HepG2 (cell line): ENCODE results near the gene SLC38A3. TPM values are rescaled to one million over a fixed set of nuclear protein-coding genes. Genes with fewer than 3 reads are reported as not detected.
A peak's percentile ranks its signal among the peaks of the same experiment; 100 is the strongest.

Source experiments
- CEBPB ChIP-seq: IDR thresholded peaks from 2 replicates; pipeline ENCODE4 v1.6.1; 2011; ENCODE audit warnings: low read depth, low read length, improper control_type of control experiment, borderline replicate concordance
- HOXA9 ChIP-seq: sonication (generic); formaldehyde crosslinking; IDR thresholded peaks from 2 replicates; pipeline ENCODE4 v1.8.1; 2022; ENCODE audit warnings: missing genetic modification reagents, mild to moderate bottlenecking, moderate library complexity, borderline replicate concordance
- MXI1 ChIP-seq: IDR thresholded peaks from 3 replicates; pipeline ENCODE4 v1.6.1; 2012; ENCODE audit warnings: low read depth, low read length, inconsistent platforms, borderline replicate concordance
- NKX3-1 ChIP-seq: sonication (generic); formaldehyde crosslinking; IDR thresholded peaks from 2 replicates; pipeline ENCODE4 v1.5.0; 2020; ENCODE audit warnings: missing genetic modification reagents
- PHF20 ChIP-seq: sonication (generic); formaldehyde crosslinking; IDR thresholded peaks from 2 replicates; pipeline ENCODE4 v1.5.0; 2020; ENCODE audit warnings: mild to moderate bottlenecking, missing genetic modification reagents
- RNF2 ChIP-seq: fragments of 450-650 bp; conservative IDR thresholded peaks from 2 replicates; pipeline ENCODE4 v1.6.1; 2016; ENCODE audit warnings: low read depth
- SALL1 ChIP-seq: sonication (generic); formaldehyde crosslinking; IDR thresholded peaks from 2 replicates; pipeline ENCODE4 v1.8.0; 2022; ENCODE audit warnings: mild to moderate bottlenecking, missing genetic modification reagents
- SMAD3 ChIP-seq: sonication (generic); formaldehyde crosslinking; IDR thresholded peaks from 2 replicates; pipeline ENCODE4 v1.4.0; 2020; ENCODE audit warnings: missing genetic modification reagents
- SP1 ChIP-seq, 2 experiments: fragments of 450-650 bp in 1 of 2; sonication (generic) in 1 of 2; formaldehyde crosslinking in 1 of 2; IDR thresholded peaks; 2 replicates each; pipeline versions ENCODE4 v1.4.0 to v1.6.1; 2016 to 2020; ENCODE audit warnings: missing genetic modification reagents in 1 of 2
- U2AF2 ChIP-seq: fragments of 200-400 bp; formaldehyde crosslinking; IDR thresholded peaks from 2 replicates; pipeline ENCODE4 v1.6.1; 2017; ENCODE audit warnings: low read depth, mild to moderate bottlenecking, low read length
- ZKSCAN1 ChIP-seq: fragments of 150-350 bp; IDR thresholded peaks from 2 replicates; pipeline ENCODE4 v1.6.1; 2014; ENCODE audit warnings: low read length
- ZNF446 ChIP-seq: sonication (generic); formaldehyde crosslinking; IDR thresholded peaks from 2 replicates; pipeline ENCODE4 v1.5.0; 2020; ENCODE audit warnings: mild to moderate bottlenecking, missing genetic modification reagents
- ZNF644 ChIP-seq: IDR thresholded peaks from 2 replicates; pipeline ENCODE4 v1.6.1; 2016; ENCODE audit warnings: low read depth
- ZNF678 ChIP-seq: sonication (generic); formaldehyde crosslinking; IDR thresholded peaks from 2 replicates; pipeline ENCODE4 v1.4.0; 2020; ENCODE audit warnings: mild to moderate bottlenecking, missing genetic modification reagents
- ZNF737 ChIP-seq: sonication (generic); formaldehyde crosslinking; IDR thresholded peaks from 2 replicates; pipeline ENCODE4 v1.5.0; 2020; ENCODE audit warnings: missing genetic modification reagents, mild to moderate bottlenecking, borderline replicate concordance
- polyA plus RNA-seq, 8 experiments: library from polyadenylated mRNA; depleted of rRNA in 3 of 8; stranded (reverse) in 7 of 8; unstranded in 1 of 8; fragments of >200 nt; fragmentation: Illumina TruSeq in 4 of 8; extraction: Trizol in 4 of 8; gene quantifications; 2 replicates each; pipeline versions ENCODE4 v1.2.1 to v1.2.3, GENCODE V29; 2011 to 2016; ENCODE audit warnings: low read depth in 4 of 8, missing spikeins in 1 of 8, mixed read lengths in 1 of 8; ENCODE audit not compliant: insufficient read depth in 1 of 8
- total RNA-seq, 5 experiments: library from RNA; depleted of rRNA; stranded (reverse); fragments of >200 nt; fragmentation: Illumina TruSeq; extraction: Trizol; gene quantifications; 2 replicates each; pipeline ENCODE4 v1.2.3, GENCODE V29; 2016; ENCODE audit warnings: low read depth in 1 of 5
- TF ChIP-seq, protein P1 (sequence below): sonication (generic); formaldehyde crosslinking; IDR thresholded peaks from 2 replicates; pipeline ENCODE4 v1.5.0; 2020; ENCODE audit warnings: mild to moderate bottlenecking, missing genetic modification reagents
- TF ChIP-seq, protein P2 (sequence below): IDR thresholded peaks from 2 replicates; pipeline ENCODE4 v1.6.1; 2018; ENCODE audit warnings: missing genetic modification reagents
- TF ChIP-seq, protein P3 (sequence below), 2 experiments: IDR thresholded peaks; 2 replicates each; pipeline ENCODE4 v1.6.1; 2011 to 2012; ENCODE audit warnings: low read length in 2 of 2, borderline replicate concordance in 1 of 2, low read depth in 1 of 2, mild to moderate bottlenecking in 1 of 2, moderate library complexity in 1 of 2

SLC38A3 gene
- total and polyA plus RNA-seq, 2 of the 13 experiments (the other 11 are each of a cell fraction or from before 2014, with no cell fraction given) = 29.8 to 164 TPM

DNA sequence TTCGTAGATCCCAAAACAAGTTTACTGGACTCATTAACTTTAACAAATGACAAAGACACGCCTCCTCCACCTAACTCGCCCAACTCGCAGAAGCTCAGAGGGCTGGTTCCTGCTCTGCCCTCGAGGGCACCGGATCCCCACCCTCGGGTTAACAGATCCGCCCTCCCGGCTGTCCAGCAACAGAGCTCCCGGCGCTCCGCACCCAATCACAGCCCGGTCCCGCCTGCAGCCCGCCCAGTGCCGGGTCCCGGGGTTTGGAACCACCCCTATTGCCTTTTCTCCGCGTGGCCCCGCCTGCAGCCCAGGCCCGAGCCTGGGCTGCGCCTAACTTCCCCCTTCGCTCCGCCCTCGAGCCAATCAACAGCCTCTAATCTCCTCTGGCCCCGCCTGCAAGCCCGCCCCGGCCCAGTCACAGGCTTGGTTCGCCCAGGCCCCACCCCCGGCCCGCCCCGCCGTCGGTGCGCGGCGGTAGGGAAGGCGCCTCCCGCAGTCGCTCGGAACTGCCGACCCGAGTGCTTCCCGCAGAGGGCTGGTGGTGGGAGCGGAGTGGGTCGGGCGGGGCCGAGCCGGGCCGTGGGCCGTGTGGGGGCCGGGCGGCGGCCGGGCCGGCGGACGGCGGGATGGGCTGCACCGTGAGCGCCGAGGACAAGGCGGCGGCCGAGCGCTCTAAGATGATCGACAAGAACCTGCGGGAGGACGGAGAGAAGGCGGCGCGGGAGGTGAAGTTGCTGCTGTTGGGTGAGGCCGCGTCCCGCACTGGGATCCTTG, 30.8 kb downstream of the SLC38A3 start, which contains the start of gene GNAI2 (continued):
- TF ChIP-seq RNF2 (no peak), SMAD3 (CRISPR knock-in tag) (no peak), ZNF446 (CRISPR knock-in tag) (peak; percentile 57; the same call in 1 of the 2 replicates), MXI1 (peak; percentile 62; the same call in 1 of the 3 replicates), ZKSCAN1 (no peak), NKX3-1 (no peak), ZNF678 (CRISPR knock-in tag) (no peak), SALL1 (CRISPR knock-in tag) (peak; percentile 55), HOXA9 (no peak), CEBPB (no peak), ZNF644 (CRISPR knock-in tag) (no peak), SP1 (IDR thresholded peaks at IDR 0.05) (no peak), SP1 (CRISPR knock-in tag; IDR thresholded peaks at IDR 0.05) (peak; percentile 73), U2AF2 (no peak), PHF20 (peak; percentile 52; the same call in 1 of the 2 replicates), ZNF737 (CRISPR knock-in tag) (no peak)
- TF ChIP-seq, protein P1, sequence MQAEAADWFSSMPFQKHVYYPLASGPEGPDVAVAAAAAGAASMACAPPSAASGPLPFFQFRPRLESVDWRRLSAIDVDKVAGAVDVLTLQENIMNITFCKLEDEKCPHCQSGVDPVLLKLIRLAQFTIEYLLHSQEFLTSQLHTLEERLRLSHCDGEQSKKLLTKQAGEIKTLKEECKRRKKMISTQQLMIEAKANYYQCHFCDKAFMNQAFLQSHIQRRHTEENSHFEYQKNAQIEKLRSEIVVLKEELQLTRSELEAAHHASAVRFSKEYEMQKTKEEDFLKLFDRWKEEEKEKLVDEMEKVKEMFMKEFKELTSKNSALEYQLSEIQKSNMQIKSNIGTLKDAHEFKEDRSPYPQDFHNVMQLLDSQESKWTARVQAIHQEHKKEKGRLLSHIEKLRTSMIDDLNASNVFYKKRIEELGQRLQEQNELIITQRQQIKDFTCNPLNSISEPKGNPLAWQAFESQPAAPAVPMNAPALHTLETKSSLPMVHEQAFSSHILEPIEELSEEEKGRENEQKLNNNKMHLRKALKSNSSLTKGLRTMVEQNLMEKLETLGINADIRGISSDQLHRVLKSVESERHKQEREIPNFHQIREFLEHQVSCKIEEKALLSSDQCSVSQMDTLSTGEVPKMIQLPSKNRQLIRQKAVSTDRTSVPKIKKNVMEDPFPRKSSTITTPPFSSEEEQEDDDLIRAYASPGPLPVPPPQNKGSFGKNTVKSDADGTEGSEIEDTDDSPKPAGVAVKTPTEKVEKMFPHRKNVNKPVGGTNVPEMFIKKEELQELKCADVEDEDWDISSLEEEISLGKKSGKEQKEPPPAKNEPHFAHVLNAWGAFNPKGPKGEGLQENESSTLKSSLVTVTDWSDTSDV (CRISPR knock-in tag) = no peak
- TF ChIP-seq, protein P2, sequence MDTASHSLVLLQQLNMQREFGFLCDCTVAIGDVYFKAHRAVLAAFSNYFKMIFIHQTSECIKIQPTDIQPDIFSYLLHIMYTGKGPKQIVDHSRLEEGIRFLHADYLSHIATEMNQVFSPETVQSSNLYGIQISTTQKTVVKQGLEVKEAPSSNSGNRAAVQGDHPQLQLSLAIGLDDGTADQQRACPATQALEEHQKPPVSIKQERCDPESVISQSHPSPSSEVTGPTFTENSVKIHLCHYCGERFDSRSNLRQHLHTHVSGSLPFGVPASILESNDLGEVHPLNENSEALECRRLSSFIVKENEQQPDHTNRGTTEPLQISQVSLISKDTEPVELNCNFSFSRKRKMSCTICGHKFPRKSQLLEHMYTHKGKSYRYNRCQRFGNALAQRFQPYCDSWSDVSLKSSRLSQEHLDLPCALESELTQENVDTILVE (CRISPR knock-in tag) = no peak; the same call in 1 of the 2 replicates
- TF ChIP-seq, protein P3, sequence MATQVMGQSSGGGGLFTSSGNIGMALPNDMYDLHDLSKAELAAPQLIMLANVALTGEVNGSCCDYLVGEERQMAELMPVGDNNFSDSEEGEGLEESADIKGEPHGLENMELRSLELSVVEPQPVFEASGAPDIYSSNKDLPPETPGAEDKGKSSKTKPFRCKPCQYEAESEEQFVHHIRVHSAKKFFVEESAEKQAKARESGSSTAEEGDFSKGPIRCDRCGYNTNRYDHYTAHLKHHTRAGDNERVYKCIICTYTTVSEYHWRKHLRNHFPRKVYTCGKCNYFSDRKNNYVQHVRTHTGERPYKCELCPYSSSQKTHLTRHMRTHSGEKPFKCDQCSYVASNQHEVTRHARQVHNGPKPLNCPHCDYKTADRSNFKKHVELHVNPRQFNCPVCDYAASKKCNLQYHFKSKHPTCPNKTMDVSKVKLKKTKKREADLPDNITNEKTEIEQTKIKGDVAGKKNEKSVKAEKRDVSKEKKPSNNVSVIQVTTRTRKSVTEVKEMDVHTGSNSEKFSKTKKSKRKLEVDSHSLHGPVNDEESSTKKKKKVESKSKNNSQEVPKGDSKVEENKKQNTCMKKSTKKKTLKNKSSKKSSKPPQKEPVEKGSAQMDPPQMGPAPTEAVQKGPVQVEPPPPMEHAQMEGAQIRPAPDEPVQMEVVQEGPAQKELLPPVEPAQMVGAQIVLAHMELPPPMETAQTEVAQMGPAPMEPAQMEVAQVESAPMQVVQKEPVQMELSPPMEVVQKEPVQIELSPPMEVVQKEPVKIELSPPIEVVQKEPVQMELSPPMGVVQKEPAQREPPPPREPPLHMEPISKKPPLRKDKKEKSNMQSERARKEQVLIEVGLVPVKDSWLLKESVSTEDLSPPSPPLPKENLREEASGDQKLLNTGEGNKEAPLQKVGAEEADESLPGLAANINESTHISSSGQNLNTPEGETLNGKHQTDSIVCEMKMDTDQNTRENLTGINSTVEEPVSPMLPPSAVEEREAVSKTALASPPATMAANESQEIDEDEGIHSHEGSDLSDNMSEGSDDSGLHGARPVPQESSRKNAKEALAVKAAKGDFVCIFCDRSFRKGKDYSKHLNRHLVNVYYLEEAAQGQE (IDR thresholded peaks at IDR 0.05; ENCODE audit: borderline replicate concordance in 1 of 2, low read depth in 1 of 2, low read length in 2 of 2) = peak in 1 of 2 experiments; percentile 71; a peak in 1 of 4 replicates
